ENCODE measurements around the gene SLC13A4.
"Not testable (repeated sequence)": the region's sequence is repeated elsewhere in the genome, so short reads cannot be mapped to it uniquely, and the experiment has no call there.

SLC13A4 gene

GRCh38 chr7:135687466-135687865, 40.5 kb downstream of the SLC13A4 start:
- no peak for DNase-seq

DNA sequence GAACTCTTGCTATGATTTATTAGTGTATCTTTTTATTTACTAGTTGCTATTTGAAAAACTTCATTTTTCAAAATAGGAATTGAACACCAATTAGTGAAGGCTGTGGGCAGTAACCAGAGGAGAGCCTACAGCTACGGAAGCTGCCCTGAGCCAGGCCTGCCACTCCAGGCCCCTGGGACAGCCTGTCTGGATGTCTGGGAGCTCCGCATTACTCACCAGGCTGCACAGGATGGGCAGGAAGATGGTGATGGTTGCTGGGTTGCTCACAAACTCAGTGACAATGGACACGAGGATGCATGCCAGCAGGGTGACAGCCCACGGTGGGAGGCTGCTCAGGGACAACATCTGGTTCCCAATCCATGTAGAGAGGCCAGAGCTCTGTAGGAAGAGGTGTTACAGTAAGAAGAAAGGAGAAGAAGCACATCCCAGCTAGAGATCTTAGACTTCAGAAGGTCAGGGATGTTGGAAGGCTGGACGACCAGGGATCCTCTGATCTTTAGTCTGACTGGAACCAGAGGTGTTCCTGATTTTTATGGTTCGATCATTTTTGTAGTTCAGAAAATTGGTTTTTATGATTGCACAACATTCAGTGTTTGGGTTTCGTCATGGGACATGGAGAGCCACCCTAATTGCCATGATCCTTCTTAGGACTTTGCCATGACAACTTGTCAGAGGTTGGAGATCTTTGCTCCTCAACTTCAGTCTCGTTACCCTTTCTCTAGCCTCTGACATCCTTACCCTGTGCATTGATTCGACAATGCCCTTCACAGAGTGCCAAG, 42.5 kb downstream of the SLC13A4 start:
- no peak for DNase-seq

DNA sequence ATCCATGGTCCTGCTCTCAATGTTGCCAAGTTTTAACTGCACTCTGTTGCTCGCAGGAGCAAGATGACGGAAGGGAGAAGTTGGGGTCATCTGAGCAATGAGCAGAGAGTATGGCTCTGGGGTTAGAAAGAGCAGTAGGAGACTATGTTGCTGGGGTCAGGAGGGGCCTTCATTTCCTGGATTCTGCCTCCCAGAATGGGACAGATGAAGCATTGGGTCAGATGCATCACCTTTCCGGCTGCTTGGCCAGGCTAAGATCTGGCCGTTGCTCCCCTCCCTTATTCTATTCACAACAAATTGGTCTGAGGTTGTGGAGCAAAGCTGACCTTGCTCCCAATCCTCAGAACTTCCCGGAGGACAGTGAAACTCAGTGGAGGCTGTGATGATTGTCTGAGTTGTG, 43.3 kb downstream of the SLC13A4 start:
- no peak for DNase-seq

GRCh38 chr7:135684136-135684535, 43.9 kb downstream of the SLC13A4 start:
- DNase-seq: no peak

GRCh38 chr7:135683609-135684008, 44.4 kb downstream of the SLC13A4 start:
- no peak for DNase-seq

- no peak for DNase-seq
Observed at GRCh38 chr7:135682191-135682590, 45.8 kb downstream of the SLC13A4 start.

GRCh38 chr7:135681762-135682161, 46.2 kb downstream of the SLC13A4 start:
- no peak for DNase-seq

- no peak for DNase-seq
Observed at GRCh38 chr7:135678612-135679575, 49.1 kb downstream of the SLC13A4 start.

GRCh38 chr7:135673360-135673706, 54.7 kb downstream of the SLC13A4 start:
- no peak for DNase-seq

- peak; percentile 32 to 66 for DNase-seq
Observed at GRCh38 chr7:135672560-135673359, 55.2 kb downstream of the SLC13A4 start.

GRCh38 chr7:135670179-135670578, 57.8 kb downstream of the SLC13A4 start:
- no peak for DNase-seq

- DNase-seq: no peak
Observed at GRCh38 chr7:135669774-135670173, 58.2 kb downstream of the SLC13A4 start.

GRCh38 chr7:135668852-135669395, 59.1 kb downstream of the SLC13A4 start:
- not testable (repeated sequence) for DNase-seq

DNA sequence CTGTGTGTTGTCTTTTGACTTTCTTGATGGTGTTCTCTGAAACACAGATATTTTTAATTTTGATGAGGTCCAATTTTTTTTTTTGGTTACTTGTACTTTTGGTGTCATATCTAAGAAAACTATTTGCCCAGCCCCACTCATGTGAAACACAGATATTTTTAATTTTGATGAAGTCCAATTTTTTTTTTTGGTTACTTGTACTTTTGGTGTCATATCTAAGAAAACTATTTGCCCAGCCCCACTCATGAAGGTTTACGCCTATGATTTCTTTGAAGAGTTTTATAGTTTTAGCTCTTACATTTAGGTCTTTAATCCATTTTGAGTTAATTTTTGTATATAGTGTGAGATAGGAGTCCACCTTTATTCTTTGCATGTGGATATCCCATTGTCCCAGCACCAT, 60.4 kb downstream of the SLC13A4 start:
- not testable (repeated sequence) for DNase-seq

- DNase-seq: no peak
Observed at GRCh38 chr7:135666846-135667245, 61.1 kb downstream of the SLC13A4 start.

- DNase-seq: no peak
Observed at GRCh38 chr7:135666156-135666555, 61.8 kb downstream of the SLC13A4 start.

GRCh38 chr7:135665042-135665441, 62.9 kb downstream of the SLC13A4 start:
- no peak for DNase-seq

- DNase-seq: no peak
Observed at GRCh38 chr7:135664046-135664589, 63.9 kb downstream of the SLC13A4 start.

DNA sequence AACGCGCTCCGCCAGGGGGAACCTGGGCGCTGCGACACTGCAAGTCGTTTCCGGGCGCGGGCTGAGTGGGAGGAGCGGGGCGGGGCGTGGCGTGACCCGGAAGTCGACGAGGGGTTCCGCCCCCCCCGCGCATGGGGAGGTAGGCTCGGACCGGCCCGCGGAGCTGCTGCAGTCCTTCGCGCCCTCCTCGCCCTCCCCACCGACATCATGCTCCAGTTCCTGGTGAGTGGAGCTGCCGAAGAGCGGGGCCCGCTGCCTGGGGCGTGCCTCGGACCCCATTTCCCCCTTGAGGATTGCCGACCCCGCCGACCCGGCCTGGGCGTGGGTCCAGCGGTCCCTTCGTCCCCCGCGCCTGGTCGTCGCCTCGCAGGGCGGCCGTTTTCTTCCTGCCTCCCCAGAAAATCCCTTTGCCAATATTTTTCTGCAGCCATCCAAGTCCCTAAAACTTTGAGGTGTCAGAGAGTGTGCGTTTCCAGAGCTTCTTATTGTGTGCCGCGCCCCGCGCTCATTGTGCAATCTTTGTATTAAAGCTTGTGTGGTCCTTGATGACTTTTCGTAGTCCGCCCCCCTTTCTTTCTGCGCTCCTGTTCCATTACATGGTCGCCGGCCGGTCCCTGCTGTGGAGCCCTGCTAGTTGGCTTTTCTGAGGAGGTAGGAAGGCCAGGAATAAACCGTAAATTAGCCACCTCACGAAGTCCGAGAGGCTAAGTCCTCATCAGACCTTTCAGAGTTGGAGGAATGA, 65.4 kb downstream of the SLC13A4 start, which contains the start of gene STMP1:
TSS of gene STMP1 (plus strand) at position 142 of the 742 bp plus-strand sequence.
- peak; percentile 79 to 99 for DNase-seq

DNA sequence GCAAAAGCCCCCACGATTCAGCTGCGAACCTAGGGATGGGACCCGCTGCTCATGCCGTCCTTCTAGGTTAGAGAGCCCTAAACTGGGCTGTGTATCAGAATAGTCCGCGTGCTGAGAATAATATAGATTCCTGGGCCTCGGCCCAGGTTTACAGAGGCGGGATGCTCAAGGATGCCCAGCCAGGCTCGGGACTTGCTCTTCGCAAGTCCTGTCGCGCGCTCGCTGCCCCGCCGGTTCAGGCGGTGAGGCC, 65.9 kb downstream of the SLC13A4 start:
- DNase-seq: no peak

DNA sequence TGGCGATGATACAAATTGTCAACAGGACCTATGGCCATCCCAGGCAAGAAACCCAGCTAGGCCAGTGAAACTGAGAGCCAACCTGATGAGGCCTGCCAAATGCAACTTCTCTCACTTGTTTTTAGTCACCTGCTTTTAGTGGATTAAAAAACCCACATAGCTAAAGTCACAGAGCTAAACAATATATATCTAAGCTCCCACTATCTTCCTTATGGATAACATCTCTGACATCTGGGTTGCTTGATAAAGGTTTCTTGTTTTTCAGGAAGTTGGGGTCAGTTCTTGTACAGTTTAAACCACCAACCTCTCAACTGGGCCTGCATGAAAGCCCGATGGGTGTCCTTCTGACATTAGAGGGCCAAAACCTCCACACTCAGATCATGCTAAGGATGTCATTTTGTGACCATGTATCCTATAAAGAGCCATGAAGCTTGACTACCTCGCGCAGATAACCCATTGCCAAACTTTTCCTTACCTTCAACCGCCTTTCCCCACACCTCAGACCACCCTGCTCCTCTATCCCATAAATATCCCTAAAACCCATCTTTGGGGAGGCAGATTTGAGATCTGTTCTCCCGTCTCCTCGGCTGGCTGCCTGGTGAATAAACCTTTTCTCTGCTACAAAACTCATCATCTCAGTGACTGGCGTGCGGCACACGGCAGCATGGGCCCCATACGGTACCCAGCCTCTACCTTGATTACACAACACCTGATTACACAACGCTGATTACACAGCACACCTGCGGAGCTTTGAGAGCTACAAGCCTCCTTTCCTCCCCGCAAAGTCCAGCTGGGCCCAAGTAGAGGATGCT, 66.5 kb downstream of the SLC13A4 start:
- peak in 1 of 2 experiments; percentile 63 for DNase-seq

All from NCI-H526 (cell line).